ENCODE measurements around the gene RPN1.

DNA sequence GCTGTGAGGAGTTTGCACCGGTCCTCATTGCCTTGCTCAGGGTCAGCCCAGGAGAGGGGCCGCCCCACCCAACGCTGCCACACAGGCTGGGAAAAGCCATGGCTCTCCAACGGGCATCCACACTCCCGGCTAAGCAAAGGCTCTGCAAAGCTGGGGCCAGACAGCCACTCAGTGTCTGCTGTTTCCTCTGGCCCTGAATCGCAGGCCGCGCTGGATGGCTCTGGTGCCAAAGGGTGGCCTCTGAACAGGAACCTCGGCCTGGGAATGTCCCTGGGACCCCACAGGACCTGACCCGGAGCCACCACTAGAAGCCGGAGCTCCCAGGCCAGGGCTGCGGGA is 42.9 kb downstream of the RPN1 start:
- TF ChIP-seq, protein P1, sequence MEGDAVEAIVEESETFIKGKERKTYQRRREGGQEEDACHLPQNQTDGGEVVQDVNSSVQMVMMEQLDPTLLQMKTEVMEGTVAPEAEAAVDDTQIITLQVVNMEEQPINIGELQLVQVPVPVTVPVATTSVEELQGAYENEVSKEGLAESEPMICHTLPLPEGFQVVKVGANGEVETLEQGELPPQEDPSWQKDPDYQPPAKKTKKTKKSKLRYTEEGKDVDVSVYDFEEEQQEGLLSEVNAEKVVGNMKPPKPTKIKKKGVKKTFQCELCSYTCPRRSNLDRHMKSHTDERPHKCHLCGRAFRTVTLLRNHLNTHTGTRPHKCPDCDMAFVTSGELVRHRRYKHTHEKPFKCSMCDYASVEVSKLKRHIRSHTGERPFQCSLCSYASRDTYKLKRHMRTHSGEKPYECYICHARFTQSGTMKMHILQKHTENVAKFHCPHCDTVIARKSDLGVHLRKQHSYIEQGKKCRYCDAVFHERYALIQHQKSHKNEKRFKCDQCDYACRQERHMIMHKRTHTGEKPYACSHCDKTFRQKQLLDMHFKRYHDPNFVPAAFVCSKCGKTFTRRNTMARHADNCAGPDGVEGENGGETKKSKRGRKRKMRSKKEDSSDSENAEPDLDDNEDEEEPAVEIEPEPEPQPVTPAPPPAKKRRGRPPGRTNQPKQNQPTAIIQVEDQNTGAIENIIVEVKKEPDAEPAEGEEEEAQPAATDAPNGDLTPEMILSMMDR (IDR thresholded peaks at IDR 0.05; ENCODE audit: poor library complexity) = no peak
- TF ChIP-seq EZH2 (IDR thresholded peaks at IDR 0.05; ENCODE audit: borderline replicate concordance) (no peak), EZH2phosphoT487 (IDR thresholded peaks at IDR 0.05; ENCODE audit: low read depth, severe bottlenecking, unreplicated experiment) (no peak)
